Non-pigmented ciliary epithelial cell (primary cell): ENCODE data around the gene OGDHL.

Experiments
- DNase-seq: peaks from one replicate; pipeline ENCODE4 v3.0.0-alpha.2; 2010; ENCODE audit warnings: low read depth

Gene OGDHL

DNA sequence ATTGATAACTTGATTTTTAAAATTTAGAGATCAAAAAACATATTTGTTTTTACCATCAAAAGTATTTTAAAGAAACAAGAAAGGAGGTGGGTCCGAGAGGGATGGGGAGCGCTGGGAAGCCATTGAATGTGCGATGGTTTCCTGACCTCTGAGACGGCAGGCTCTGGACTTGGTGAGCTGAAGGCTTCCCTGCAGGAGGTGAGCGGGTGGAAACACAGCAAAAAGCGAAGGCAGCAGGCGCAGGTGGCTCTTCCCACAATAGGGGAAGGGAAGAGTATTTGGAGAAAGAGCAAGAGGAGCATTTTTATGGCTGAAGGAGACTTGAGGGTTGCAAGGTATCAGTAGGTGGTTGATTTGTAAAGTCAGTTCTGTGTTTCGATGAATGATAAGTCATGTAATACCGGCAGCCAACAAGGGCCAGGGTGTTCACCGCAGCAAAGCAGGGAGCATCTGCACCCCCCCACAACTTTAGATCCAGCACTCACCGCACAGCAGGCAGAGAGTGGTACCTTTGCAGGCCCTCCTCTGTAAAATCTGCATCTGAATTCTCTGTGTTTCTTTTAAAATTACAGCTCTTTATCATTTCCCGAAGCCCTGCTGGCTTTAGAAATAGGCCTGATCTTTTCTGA, 72.1 kb downstream of the OGDHL start:
- no peak for DNase-seq

- no peak for DNase-seq
Measured at GRCh38 chr10:49688920-49689319, 73.2 kb downstream of the OGDHL start.

DNA sequence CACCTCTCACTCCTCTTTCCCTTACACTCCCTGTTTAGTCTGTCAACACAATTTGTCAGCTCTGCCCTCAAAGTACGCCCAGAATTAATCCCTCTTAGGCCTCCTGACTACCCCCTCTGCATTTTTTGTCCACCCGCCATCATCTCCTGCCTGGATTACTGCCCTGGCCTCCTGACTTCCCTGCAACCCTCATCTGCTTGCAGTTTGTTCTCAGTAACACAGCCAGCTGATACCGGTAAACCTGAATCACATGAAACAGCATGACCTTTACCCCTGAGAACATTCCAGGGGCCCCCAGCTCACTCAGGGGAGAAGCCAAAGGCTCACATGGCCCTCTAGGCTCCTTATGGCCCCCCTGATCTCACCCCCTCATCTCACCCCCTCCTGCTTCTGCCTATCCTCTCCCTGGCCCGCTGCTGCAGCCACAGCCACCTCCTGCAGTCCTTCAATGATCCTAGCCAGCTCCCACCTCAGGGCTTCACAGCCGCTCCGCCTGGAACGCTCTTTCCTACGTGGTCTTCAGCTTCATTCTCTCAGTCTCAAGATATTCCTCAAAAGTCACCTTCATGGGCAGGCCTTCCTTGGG, 73.8 kb downstream of the OGDHL start:
- no peak for DNase-seq

DNA sequence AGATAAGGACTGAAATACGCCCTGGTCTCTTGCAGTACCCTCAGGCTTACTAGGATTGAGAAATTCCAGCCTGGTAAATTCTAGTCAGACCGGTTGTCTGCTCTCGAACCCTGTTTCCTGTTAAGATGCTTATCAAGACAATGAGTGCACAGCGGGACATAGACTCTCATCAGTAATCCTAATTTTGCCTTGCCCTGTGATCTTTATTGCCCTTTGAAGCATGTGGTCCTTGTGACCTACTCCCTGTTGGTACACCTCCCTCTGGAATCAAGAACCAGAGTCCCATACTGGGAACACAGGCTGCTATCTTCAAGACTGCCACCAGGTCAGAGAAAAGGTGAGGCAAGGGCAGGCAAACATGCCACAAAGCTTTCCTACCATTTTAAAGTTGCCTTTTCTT, 75.5 kb downstream of the OGDHL start:
- DNase-seq, result no peak
